Testis (tissue), 2 donors: ENCODE results near the gene TNK2.

Source experiments
- CTCF ChIP-seq, 3 experiments: fragments of 450-650 bp in 2 of 3; fragments of 200-600 bp in 1 of 3; sonication (generic) in 1 of 3; IDR thresholded peaks; one replicate each; pipeline ENCODE4 v1.5.1; 2016 to 2019; ENCODE audit warnings: antibody characterized with exemption in 3 of 3, mild to moderate bottlenecking in 2 of 3, moderate library complexity in 1 of 3
- POLR2A ChIP-seq: fragments of 450-650 bp; IDR thresholded peaks from one replicate; pipeline ENCODE4 v1.6.1; 2017; ENCODE audit warnings: antibody characterized with exemption, mild to moderate bottlenecking, moderate library complexity

- TF ChIP-seq CTCF (IDR thresholded peaks at IDR 0.05) (no peak), POLR2A (no peak)
Observed at GRCh38 chr3:195877767-195878423, 30.5 kb downstream of the TNK2 start.
